Liver (tissue), 9 donors: ENCODE results near the gene TPST2. TPM values are rescaled to one million over a fixed set of nuclear protein-coding genes. Genes with fewer than 3 reads are reported as not detected.

Experiments
- DNase-seq: peaks from one replicate; pipeline ENCODE4 v3.0.0-alpha.2; 2017; ENCODE audit warnings: low spot score
- H3K27ac ChIP-seq, 2 donors: one replicate each; pipeline ENCODE4 v1.7.0; 2013; ENCODE audit warnings: inconsistent platforms in 2 of 2, low read length in 2 of 2, control low read depth in 1 of 2, low read depth in 1 of 2, mild to moderate bottlenecking in 1 of 2
- H3K27me3 ChIP-seq, 4 donors: one replicate each; pipeline versions ENCODE4 v1.6.1 to v1.7.0; 2013; ENCODE audit warnings: low read length in 3 of 4, inconsistent platforms in 1 of 4, mild to moderate bottlenecking in 1 of 4, moderate library complexity in 1 of 4; ENCODE audit not compliant: control insufficient read depth in 4 of 4, insufficient read depth in 4 of 4
- H3K36me3 ChIP-seq, 4 donors: one replicate each; pipeline versions ENCODE4 v1.6.1 to v1.7.0; 2013; ENCODE audit warnings: low read length in 3 of 4, mild to moderate bottlenecking in 3 of 4, low read depth in 1 of 4, moderate library complexity in 1 of 4; ENCODE audit not compliant: control insufficient read depth in 4 of 4, insufficient read depth in 3 of 4
- H3K4me1 ChIP-seq, 4 donors: one replicate each; pipeline versions ENCODE4 v1.6.1 to v1.7.0; 2013; ENCODE audit warnings: low read length in 3 of 4, mild to moderate bottlenecking in 3 of 4, moderate library complexity in 1 of 4; ENCODE audit not compliant: control insufficient read depth in 4 of 4, insufficient read depth in 4 of 4
- H3K4me3 ChIP-seq, 3 donors: one replicate each; pipeline versions ENCODE4 v1.6.1 to v1.7.0; 2013; ENCODE audit warnings: low read length in 3 of 3, control low read depth in 1 of 3, low read depth in 1 of 3, mild to moderate bottlenecking in 1 of 3
- H3K9ac ChIP-seq, 2 donors: one replicate each; pipeline ENCODE4 v1.7.0; 2013; ENCODE audit warnings: low read length in 2 of 2, mild to moderate bottlenecking in 2 of 2, moderate library complexity in 2 of 2, control low read depth in 1 of 2, low read depth in 1 of 2
- H3K9me3 ChIP-seq, 4 donors: one replicate each; pipeline versions ENCODE4 v1.6.1 to v1.7.0; 2013; ENCODE audit warnings: low read length in 3 of 4; ENCODE audit not compliant: control insufficient read depth in 4 of 4
- FOXA1 ChIP-seq: IDR thresholded peaks from 2 replicates; pipeline ENCODE4 v1.6.1; 2016; ENCODE audit warnings: antibody characterized with exemption
- HNF4A ChIP-seq, 2 donors: conservative IDR thresholded peaks; 2 replicates each; pipeline ENCODE4 v1.6.1; 2016; ENCODE audit warnings: antibody characterized with exemption in 2 of 2, mild to moderate bottlenecking in 2 of 2
- HNF4G ChIP-seq: IDR thresholded peaks from 2 replicates; pipeline ENCODE4 v1.6.1; 2016; ENCODE audit warnings: antibody characterized with exemption
- JUND ChIP-seq, 2 donors: IDR thresholded peaks; 2 replicates each; pipeline ENCODE4 v1.6.1; 2016; ENCODE audit warnings: antibody characterized with exemption in 2 of 2
- NR2F2 ChIP-seq: IDR thresholded peaks from 2 replicates; pipeline ENCODE4 v1.6.1; 2016; ENCODE audit warnings: antibody characterized with exemption
- RAD21 ChIP-seq, 2 donors: IDR thresholded peaks; 2 replicates each; pipeline ENCODE4 v1.6.1; 2016; ENCODE audit warnings: antibody characterized with exemption in 2 of 2, mild to moderate bottlenecking in 2 of 2
- RXRA ChIP-seq, 2 donors: IDR thresholded peaks; 2 replicates each; pipeline ENCODE4 v1.6.1; 2017 to 2018; ENCODE audit warnings: antibody characterized with exemption in 2 of 2, mild to moderate bottlenecking in 1 of 2
- SP1 ChIP-seq: IDR thresholded peaks from 2 replicates; pipeline ENCODE4 v1.6.1; 2018; ENCODE audit warnings: antibody characterized with exemption, mild to moderate bottlenecking
- TAF1 ChIP-seq: conservative IDR thresholded peaks from 2 replicates; pipeline ENCODE4 v1.6.1; 2016; ENCODE audit warnings: antibody characterized with exemption, mild to moderate bottlenecking
- YY1 ChIP-seq: IDR thresholded peaks from 2 replicates; pipeline ENCODE4 v1.6.1; 2016; ENCODE audit warnings: antibody characterized with exemption, mild to moderate bottlenecking
- WGBS: extraction: QIAGEN DNeasy Blood & Tissue Kit; methylation state at CpG from one replicate; pipeline ENCODE4 v1.1.7; 2013; 5-methylcytosine and 5-hydroxymethylcytosine counted together
- polyA plus RNA-seq, 2 donors: library from polyadenylated mRNA; stranded (reverse) in 1 of 2; unstranded in 1 of 2; fragments of 200-250 nt in 1 of 2; fragments of >200 nt in 1 of 2; fragmentation: Nextera tagmentation in 1 of 2; extraction: Ambion mirVana in 1 of 2; gene quantifications; one replicate each; pipeline versions ENCODE4 v1.2.1 to v1.2.3, GENCODE V29; 2013 to 2015
- total RNA-seq, 2 donors: library from RNA; depleted of rRNA; stranded (reverse); fragments of >200 nt; gene quantifications; one replicate each; pipeline ENCODE4 v1.2.3, GENCODE V29; 2014
- TF ChIP-seq, protein P1 (sequence below): IDR thresholded peaks from 2 replicates; pipeline ENCODE4 v1.6.1; 2016; ENCODE audit warnings: antibody characterized with exemption
- TF ChIP-seq, protein P2 (sequence below): fragments of 150-350 bp; IDR thresholded peaks from 2 replicates; pipeline ENCODE4 v1.5.1; 2017; ENCODE audit warnings: improper control_type of control experiment, low read depth, low read length; ENCODE audit not compliant: missing input control
- TF ChIP-seq, protein P3 (sequence below): IDR thresholded peaks from 2 replicates; pipeline ENCODE4 v1.6.1; 2016; ENCODE audit warnings: antibody characterized with exemption
- TF ChIP-seq, protein P4 (sequence below): IDR thresholded peaks from 2 replicates; pipeline ENCODE4 v1.6.1; 2016; ENCODE audit warnings: antibody characterized with exemption, mild to moderate bottlenecking
- donor health status: healthy.
- donor health status: healthy.
- donor health status: healthy.
- donor health status: healthy.
- donor health status: healthy.

The TPST2 gene
- total and polyA plus RNA-seq, 4 donors, result 33.3 to 109 (median 69.7) TPM

DNA sequence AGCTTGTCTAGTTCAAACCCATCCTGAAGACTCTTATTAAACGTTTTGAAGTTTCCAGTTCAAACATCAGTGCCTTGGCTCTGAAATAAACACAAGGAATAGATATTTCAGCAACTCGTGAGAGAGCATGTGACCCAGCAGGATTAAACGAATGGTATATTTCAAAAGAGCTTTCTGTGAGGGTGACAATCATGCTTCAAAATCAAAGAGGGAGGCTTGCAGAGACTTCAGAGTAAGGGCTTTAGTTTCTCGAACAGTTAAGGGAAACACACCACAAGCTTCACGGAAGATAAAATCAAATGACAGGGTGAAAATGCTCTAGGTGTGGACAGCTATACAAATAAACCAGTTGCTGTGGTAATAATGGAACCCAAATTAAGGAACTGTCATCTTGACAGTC, 107.8 kb downstream of the TPST2 start:
- no peak for TF ChIP-seq FOXA1
- no peak for TF ChIP-seq RXRA (IDR thresholded peaks at IDR 0.05)
- TF ChIP-seq RAD21 (IDR thresholded peaks at IDR 0.05), result no peak
- no peak for TF ChIP-seq YY1
- TF ChIP-seq JUND (IDR thresholded peaks at IDR 0.05), result no peak
- TF ChIP-seq, protein P1, sequence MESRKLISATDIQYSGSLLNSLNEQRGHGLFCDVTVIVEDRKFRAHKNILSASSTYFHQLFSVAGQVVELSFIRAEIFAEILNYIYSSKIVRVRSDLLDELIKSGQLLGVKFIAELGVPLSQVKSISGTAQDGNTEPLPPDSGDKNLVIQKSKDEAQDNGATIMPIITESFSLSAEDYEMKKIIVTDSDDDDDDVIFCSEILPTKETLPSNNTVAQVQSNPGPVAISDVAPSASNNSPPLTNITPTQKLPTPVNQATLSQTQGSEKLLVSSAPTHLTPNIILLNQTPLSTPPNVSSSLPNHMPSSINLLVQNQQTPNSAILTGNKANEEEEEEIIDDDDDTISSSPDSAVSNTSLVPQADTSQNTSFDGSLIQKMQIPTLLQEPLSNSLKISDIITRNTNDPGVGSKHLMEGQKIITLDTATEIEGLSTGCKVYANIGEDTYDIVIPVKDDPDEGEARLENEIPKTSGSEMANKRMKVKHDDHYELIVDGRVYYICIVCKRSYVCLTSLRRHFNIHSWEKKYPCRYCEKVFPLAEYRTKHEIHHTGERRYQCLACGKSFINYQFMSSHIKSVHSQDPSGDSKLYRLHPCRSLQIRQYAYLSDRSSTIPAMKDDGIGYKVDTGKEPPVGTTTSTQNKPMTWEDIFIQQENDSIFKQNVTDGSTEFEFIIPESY, result no peak
- TF ChIP-seq HNF4G, result no peak
- TF ChIP-seq, protein P2, sequence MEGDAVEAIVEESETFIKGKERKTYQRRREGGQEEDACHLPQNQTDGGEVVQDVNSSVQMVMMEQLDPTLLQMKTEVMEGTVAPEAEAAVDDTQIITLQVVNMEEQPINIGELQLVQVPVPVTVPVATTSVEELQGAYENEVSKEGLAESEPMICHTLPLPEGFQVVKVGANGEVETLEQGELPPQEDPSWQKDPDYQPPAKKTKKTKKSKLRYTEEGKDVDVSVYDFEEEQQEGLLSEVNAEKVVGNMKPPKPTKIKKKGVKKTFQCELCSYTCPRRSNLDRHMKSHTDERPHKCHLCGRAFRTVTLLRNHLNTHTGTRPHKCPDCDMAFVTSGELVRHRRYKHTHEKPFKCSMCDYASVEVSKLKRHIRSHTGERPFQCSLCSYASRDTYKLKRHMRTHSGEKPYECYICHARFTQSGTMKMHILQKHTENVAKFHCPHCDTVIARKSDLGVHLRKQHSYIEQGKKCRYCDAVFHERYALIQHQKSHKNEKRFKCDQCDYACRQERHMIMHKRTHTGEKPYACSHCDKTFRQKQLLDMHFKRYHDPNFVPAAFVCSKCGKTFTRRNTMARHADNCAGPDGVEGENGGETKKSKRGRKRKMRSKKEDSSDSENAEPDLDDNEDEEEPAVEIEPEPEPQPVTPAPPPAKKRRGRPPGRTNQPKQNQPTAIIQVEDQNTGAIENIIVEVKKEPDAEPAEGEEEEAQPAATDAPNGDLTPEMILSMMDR, result no peak
- TF ChIP-seq HNF4A (conservative IDR thresholded peaks at IDR 0.05), result no peak
- TF ChIP-seq, protein P3, sequence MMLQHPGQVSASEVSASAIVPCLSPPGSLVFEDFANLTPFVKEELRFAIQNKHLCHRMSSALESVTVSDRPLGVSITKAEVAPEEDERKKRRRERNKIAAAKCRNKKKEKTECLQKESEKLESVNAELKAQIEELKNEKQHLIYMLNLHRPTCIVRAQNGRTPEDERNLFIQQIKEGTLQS, result no peak
- no peak for TF ChIP-seq TAF1
- TF ChIP-seq SP1, result no peak
- H3K36me3 ChIP-seq, result peaks cover 3 to 8% (median 4%) of the 10 kb centered on the region in 4 donors
- 59% methylated on average over 5 of the region's 5 CpGs for WGBS
- H3K27ac ChIP-seq, result no peak overlapping the region
- H3K4me1 ChIP-seq, result peaks cover 3 to 62% (median 52%) of the 10 kb centered on the region in 4 donors
- H3K9ac ChIP-seq, result no peak overlapping the region
- no peak for DNase-seq
- no peaks in the 10 kb centered on the region for H3K9me3 ChIP-seq
- no peaks in the 10 kb centered on the region for H3K27me3 ChIP-seq
- H3K4me3 ChIP-seq, result no peak overlapping the region

DNA sequence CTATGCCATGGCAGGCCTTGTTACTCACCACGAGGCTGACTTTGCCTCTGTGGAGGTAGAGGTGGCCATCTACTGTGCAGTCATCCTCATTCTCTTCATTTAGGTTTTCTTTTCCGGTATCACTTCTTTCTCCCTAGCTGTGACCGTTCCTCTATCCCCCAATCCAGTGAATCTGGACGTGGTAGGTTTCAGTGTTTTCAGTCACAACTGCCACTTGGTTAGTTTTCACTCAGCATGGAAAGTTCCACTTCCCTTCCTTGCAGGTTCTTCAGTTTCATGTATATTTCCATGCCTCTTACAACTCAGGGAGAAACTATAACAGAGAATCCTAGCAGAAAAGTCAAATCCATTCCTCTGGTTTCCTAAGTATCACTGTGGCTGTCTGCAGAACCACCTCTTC, 108.2 kb downstream of the TPST2 start:
- TF ChIP-seq, protein P3, result no peak
- TF ChIP-seq SP1, result no peak
- TF ChIP-seq NR2F2, result no peak
- H3K27me3 ChIP-seq, result no peaks in the 10 kb centered on the region
- H3K9ac ChIP-seq, result no peak overlapping the region
- peaks cover 3 to 62% (median 52%) of the 10 kb centered on the region in 4 donors for H3K4me1 ChIP-seq
- no peak overlapping the region for H3K27ac ChIP-seq
- DNase-seq, result no peak
- H3K36me3 ChIP-seq, result peaks cover 3 to 12% (median 6%) of the 10 kb centered on the region in 4 donors
- no peaks in the 10 kb centered on the region for H3K9me3 ChIP-seq
- 84% methylated on average over 4 of the region's 4 CpGs for WGBS
- no peak overlapping the region for H3K4me3 ChIP-seq

DNA sequence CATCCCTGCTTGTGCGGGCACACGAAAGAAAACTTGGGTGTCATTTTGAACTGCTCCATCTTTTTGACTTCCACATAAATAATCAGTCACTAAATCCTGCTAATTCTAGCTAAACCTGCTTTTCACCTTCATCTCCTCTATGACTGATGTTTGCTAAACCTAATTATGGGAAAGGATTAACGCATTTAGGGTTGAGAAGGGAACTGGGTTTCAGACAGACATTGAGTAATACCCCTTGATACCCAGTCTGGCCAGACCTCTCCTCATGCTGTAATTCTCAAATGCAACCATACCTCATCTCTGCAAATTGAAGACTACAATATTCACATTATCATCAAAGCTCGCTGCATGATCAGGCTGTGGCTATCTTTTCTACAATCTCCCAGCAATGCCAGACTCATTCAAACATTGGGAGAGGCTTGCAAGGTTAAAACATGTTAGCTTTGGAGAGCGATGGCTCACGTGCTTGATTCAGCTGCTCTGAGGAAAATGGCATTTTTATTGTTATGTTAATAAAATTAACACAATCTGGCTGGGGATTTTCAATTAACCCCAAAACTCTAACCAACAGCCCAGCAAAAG, 108.7 kb downstream of the TPST2 start:
- no peak for DNase-seq
- TF ChIP-seq, protein P4, sequence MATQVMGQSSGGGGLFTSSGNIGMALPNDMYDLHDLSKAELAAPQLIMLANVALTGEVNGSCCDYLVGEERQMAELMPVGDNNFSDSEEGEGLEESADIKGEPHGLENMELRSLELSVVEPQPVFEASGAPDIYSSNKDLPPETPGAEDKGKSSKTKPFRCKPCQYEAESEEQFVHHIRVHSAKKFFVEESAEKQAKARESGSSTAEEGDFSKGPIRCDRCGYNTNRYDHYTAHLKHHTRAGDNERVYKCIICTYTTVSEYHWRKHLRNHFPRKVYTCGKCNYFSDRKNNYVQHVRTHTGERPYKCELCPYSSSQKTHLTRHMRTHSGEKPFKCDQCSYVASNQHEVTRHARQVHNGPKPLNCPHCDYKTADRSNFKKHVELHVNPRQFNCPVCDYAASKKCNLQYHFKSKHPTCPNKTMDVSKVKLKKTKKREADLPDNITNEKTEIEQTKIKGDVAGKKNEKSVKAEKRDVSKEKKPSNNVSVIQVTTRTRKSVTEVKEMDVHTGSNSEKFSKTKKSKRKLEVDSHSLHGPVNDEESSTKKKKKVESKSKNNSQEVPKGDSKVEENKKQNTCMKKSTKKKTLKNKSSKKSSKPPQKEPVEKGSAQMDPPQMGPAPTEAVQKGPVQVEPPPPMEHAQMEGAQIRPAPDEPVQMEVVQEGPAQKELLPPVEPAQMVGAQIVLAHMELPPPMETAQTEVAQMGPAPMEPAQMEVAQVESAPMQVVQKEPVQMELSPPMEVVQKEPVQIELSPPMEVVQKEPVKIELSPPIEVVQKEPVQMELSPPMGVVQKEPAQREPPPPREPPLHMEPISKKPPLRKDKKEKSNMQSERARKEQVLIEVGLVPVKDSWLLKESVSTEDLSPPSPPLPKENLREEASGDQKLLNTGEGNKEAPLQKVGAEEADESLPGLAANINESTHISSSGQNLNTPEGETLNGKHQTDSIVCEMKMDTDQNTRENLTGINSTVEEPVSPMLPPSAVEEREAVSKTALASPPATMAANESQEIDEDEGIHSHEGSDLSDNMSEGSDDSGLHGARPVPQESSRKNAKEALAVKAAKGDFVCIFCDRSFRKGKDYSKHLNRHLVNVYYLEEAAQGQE, result no peak
- WGBS, result 74% methylated on average over 6 of the region's 6 CpGs
- no peak overlapping the region for H3K27ac ChIP-seq
- peaks cover 3 to 62% (median 52%) of the 10 kb centered on the region in 4 donors for H3K4me1 ChIP-seq
- no peaks in the 10 kb centered on the region for H3K27me3 ChIP-seq
- peaks cover 4 to 14% (median 9%) of the 10 kb centered on the region in 4 donors for H3K36me3 ChIP-seq
- H3K4me3 ChIP-seq, result no peak overlapping the region
- H3K9ac ChIP-seq, result no peak overlapping the region
- H3K9me3 ChIP-seq, result no peaks in the 10 kb centered on the region
